GM12874 (cell line): ENCODE measurements around the gene ACOX3.

ENCODE experiments used
- CTCF ChIP-seq: IDR thresholded peaks from 2 replicates; pipeline ENCODE4 v1.5.1; 2011; ENCODE audit warnings: low read depth, mild to moderate bottlenecking, control low read depth, low read length, moderate library complexity; ENCODE audit not compliant: insufficient read depth

ACOX3 gene

GRCh38 chr4:8440492-8441311 is at the start of gene ACOX3, which contains the start of gene TRMT44:
Gene ACOX3, minus strand, starts transcription at chr4:8440723. Its CDS starts 24,202 bp downstream, at chr4:8416521.
Gene TRMT44, plus strand, starts transcription at chr4:8440777. Its CDS starts 46 bp downstream, at chr4:8440823.
- TF ChIP-seq CTCF: no peak

- no peak for TF ChIP-seq CTCF
Observed at GRCh38 chr4:8488791-8489369, 48.4 kb upstream of the ACOX3 start.

DNA sequence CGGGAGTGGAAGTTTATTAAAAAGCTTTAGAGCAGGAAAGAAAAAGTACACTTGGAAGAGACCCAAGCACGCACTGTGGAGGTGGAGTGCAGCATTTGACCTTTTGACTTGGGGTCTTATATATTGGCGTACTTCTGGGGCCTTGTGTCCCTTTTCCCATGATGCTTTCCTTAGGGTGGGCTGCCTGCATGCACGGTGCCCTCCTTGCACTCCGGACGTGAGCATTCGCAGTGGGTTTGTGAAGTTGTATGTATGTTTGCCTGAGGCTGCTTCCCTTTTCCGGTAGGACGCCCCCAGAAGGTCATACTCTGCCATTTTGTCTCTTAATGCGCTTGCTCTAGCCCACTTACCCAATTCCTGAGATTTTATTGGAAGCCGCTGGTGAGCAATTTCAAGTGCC is 39.7 kb upstream of the ACOX3 start:
- no peak for TF ChIP-seq CTCF

- TF ChIP-seq CTCF: no peak
Observed at GRCh38 chr4:8478801-8479744, 38.5 kb upstream of the ACOX3 start.

DNA sequence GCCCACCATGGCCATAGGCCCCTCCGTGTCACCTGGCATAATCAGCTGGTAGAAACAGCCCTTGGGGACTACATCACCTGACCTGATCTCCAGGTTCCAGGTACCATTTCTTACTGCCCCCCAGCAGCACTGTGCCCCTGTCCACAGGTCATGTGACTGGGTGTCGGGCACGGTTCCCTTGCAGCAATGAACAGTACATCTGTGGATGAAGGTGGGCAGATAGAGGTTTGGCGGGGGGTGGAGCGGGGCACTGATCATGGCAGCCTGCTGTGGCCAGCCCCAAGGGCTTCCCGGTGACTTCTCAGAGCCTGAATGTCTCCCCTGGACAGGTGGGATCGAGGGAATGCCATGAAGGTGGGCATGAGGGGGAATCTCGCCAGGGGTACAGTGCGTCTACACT is 37.8 kb upstream of the ACOX3 start:
- no peak for TF ChIP-seq CTCF

DNA sequence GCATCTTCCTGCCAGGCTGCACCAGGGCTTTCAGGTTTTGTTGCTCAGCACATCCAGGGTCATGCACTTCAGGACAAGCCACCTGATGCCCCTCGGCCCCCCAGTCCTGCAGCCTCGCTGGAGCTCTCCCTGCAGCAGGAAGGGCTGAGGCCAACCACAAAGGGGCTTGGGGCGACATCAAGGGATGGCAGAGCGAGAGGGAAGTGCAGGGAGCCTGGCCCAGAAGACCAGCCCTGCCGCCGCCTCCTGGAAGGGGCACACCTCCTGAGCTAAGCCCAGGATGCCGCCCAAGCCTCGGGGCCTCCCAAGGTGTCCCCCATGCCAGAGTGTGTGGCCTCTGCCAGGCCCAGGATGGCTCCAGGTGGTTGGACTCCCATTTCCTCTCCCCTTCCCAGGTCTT is 37.2 kb upstream of the ACOX3 start:
- no peak for TF ChIP-seq CTCF
